ENCODE measurements around the gene FIBP. TPM values are rescaled to one million over a fixed set of nuclear protein-coding genes. Genes with fewer than 3 reads are reported as not detected.

The FIBP gene
- total RNA-seq, 1 experiment from 2014 or later: 93.1 TPM

- Mint-ChIP-seq H3K27me3 (ENCODE audit: low read depth) (no peaks in the 10 kb centered on the region), H3K27ac (peak overlapping the region; percentile 98), H3K4me3 (peak overlapping the region; percentile 90), H3K36me3 (peaks cover 35% of the 10 kb centered on the region), H3K9me3 (no peaks in the 10 kb centered on the region), H3K4me1 (peaks cover 21% of the 10 kb centered on the region)
- ChIA-PET CTCF (interaction anchor here (0.5 to 16.6 kb wide), 68 partner anchors 9 to 453 kb away, joined by 3 to 539 read pairs (median 5); partner anchors contain the start of genes AP5B1, BANF1, CCDC85B and CST6), POLR2A (interaction anchor here (0.6 to 4.2 kb wide), 27 partner anchors 9 to 408 kb away, joined by 3 to 90 read pairs (median 5); partner anchors contain the start of genes AP5B1, CCDC85B, EFEMP2 and FIBP)
- no peak for ATAC-seq
- DNase-seq (ENCODE audit: low spot score): peak; percentile 40
- TF ChIP-seq ZNF281 (CRISPR knock-in tag; IDR thresholded peaks at IDR 0.05) (no peak), ZNF512 (CRISPR knock-in tag; IDR thresholded peaks at IDR 0.05; ENCODE audit: borderline replicate concordance) (no peak), TP53 (CRISPR knock-in tag; IDR thresholded peaks at IDR 0.05) (no peak), KAT7 (CRISPR knock-in tag; IDR thresholded peaks at IDR 0.05; ENCODE audit: borderline replicate concordance) (no peak), CBFB (CRISPR knock-in tag; IDR thresholded peaks at IDR 0.05; ENCODE audit: low read depth) (no peak), ZNF138 (CRISPR knock-in tag; conservative IDR thresholded peaks at IDR 0.05) (no peak), CTCF (IDR thresholded peaks at IDR 0.05) (no peak), ZBTB21 (CRISPR knock-in tag; IDR thresholded peaks at IDR 0.05; ENCODE audit: borderline replicate concordance) (no peak), ZNF219 (CRISPR knock-in tag; IDR thresholded peaks at IDR 0.05; ENCODE audit: borderline replicate concordance) (no peak), EMX1 (CRISPR knock-in tag; IDR thresholded peaks at IDR 0.05) (peak; percentile 73), ARID4B (CRISPR knock-in tag; IDR thresholded peaks at IDR 0.05; ENCODE audit: borderline replicate concordance) (no peak; the same call in 1 of the 2 replicates), AR (CRISPR knock-in tag; IDR thresholded peaks at IDR 0.05) (no peak; the same call in 1 of the 2 replicates), CREM (CRISPR knock-in tag; IDR thresholded peaks at IDR 0.05) (no peak), E2F1 (CRISPR knock-in tag; IDR thresholded peaks at IDR 0.05) (no peak), ATF3 (CRISPR knock-in tag; conservative IDR thresholded peaks at IDR 0.05) (no peak), ZNF416 (CRISPR knock-in tag; IDR thresholded peaks at IDR 0.05) (peak; percentile 12; the same call in 1 of the 2 replicates), NFE2L1 (CRISPR knock-in tag; IDR thresholded peaks at IDR 0.05) (no peak), ERG (CRISPR knock-in tag; IDR thresholded peaks at IDR 0.05) (0 out of 2 replicates have a peak, but pooled peaks have one; percentile 19), IRF1 (CRISPR knock-in tag; IDR thresholded peaks at IDR 0.05) (no peak)
Observed at GRCh38 chr11:65859812-65860277, 28.4 kb downstream of the FIBP start.
